HG03039 (cell line): Measurements from ENCODE around the gene COL2A1.
"Not testable (repeated sequence)": the region's sequence is repeated elsewhere in the genome, so short reads cannot be mapped to it uniquely, and the experiment has no call there.

ENCODE experiments used
- ATAC-seq: cut with Tn5 transposase; IDR thresholded peaks from one replicate; pipeline ENCODE4 v1.9.1; 2021; ENCODE audit warnings: mild to moderate bottlenecking, moderate library complexity; ENCODE audit not compliant: unreplicated experiment

COL2A1 gene

GRCh38 chr12:47978598-47978873 is 25.7 kb downstream of the COL2A1 start:
- no peak for ATAC-seq

DNA sequence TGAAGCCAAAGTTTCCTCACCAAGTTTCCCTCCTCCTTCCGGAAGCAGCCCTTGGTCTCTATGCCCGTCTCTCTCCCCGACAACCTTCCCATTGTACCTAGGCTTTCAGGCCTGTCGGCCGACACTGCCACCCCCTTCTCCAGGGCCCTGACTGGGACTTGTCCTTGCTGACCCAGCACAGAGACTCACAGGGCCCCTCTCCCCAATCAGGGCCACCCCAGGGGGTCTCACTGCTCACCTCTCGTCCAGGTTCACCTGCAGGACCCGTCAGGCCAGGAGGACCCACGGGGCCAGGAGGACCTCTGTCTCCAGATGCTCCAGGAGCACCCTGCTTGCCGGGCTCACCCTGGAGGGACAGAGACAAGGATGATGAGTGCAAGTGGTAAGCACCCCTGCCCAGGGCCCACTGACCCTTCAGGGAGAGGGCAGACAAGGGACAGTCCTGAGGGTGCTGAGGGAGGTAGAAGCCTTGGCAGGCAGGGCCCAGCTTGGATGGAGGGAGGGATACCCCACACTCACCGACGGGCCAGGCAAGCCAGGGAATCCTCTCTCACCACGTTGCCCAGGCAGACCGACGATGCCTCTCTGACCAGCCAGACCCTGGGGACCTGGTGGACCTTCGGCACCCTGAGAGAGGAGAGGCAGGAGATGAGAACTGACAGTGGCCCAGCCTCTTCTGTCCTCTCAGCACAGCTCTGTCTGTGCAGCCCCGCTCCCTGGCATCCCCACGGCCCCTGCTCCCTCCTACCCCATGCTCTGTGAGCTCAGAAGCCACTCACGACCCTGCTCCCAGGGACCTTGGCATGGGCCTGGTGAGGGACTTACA is 26.3 kb downstream of the COL2A1 start:
- ATAC-seq = no peak

- ATAC-seq = no peak
Measured at GRCh38 chr12:47977046-47977771, 27.1 kb downstream of the COL2A1 start.

- ATAC-seq = no peak
Measured at GRCh38 chr12:47975816-47976215, 28.5 kb downstream of the COL2A1 start.

GRCh38 chr12:47975036-47975620 is 29.1 kb downstream of the COL2A1 start:
- ATAC-seq = no peak

- ATAC-seq = no peak
Measured at GRCh38 chr12:47973870-47974269, 30.4 kb downstream of the COL2A1 start.

DNA sequence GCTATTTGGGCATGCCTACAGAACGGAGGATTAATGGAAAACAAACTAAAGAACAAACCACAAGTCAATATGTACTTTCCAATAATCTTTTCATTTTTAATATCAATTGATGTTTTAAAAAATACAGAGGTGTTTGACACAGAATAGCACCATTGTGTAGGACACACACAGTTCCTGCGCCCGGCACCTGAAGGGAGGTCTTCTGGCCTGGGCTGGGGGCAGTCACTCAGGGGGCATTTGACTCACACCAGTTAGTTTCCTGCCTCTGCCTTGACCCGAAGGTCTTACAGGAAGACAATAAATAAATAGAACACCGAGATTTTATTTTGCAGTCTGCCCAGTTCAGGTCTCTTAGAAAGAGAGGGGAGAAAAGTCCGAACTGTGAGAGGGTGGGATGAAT is 31.4 kb downstream of the COL2A1 start:
- ATAC-seq = no peak

- ATAC-seq = no peak
Measured at GRCh38 chr12:47970843-47971242, 33.4 kb downstream of the COL2A1 start.

GRCh38 chr12:47969845-47970244 is 34.4 kb downstream of the COL2A1 start:
- ATAC-seq = no peak

GRCh38 chr12:47967461-47968321 is 36.6 kb downstream of the COL2A1 start:
- ATAC-seq = no peak

- ATAC-seq = no peak
Measured at GRCh38 chr12:47965581-47965980, 38.7 kb downstream of the COL2A1 start.

- no peak for ATAC-seq
Measured at GRCh38 chr12:47964106-47964728, 40.1 kb downstream of the COL2A1 start.

DNA sequence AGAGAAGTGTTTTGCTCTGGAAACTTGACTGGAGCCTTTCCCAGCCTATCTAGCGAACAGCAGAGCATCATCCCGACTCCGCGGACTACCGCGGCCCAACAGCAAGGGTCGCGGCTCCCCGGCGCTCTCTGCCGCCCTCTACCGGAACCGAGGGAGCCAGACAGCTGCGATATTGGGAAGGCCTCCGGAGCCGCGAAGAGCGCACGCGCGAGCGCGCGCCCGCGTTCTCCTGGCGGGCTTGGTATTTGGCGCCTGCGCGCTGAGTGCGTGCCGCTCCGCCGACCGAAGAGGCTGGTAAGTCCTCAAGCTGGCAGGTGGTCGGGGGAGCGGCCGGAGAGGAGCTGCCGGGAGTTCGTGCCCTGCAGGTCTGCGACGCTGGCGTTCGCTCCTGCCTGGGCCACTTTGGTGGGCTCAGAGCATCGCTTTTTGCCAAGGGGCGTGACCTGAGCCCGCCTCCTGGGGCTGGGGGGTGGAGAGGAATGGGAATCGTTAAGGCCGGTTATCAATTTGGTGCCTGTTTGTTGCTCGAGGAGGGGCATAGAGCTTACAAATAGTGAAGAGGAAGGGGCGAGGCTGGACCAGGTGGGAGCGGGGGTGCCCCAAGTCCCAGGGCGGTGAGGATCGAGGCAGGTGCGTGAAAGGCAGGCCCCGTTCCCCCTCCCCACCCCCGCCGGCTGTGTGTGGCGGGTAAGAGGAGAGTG is 40.8 kb downstream of the COL2A1 start, which contains the start of gene TMEM106C:
TMEM106C (plus strand) TSS at position 257 of the 701 bp plus-strand sequence. CDS start 641 bp downstream, outside the sequence.
- peak; percentile 83 for ATAC-seq

DNA sequence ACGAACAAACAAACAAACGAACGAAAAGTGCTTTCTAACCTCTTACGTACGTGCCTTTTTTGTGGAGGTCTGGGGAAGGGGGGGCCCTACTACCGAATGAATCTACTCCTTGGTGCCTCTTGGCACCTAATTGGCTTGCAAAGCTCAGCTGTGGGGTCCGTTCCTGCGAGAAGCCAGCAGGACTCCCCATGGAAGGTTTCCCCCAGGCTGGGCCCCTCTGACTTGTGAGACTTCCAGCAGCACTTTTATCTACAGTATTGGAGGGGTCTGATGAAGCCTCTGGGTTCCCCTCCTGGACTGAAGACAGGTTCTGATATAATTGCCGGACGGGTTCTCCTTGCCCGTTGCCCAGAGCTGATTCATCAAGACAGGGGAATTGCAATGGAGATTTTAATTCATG is 42.1 kb downstream of the COL2A1 start:
- no peak for ATAC-seq

GRCh38 chr12:47957671-47958070 is 46.6 kb downstream of the COL2A1 start:
- ATAC-seq = not testable (repeated sequence)

DNA sequence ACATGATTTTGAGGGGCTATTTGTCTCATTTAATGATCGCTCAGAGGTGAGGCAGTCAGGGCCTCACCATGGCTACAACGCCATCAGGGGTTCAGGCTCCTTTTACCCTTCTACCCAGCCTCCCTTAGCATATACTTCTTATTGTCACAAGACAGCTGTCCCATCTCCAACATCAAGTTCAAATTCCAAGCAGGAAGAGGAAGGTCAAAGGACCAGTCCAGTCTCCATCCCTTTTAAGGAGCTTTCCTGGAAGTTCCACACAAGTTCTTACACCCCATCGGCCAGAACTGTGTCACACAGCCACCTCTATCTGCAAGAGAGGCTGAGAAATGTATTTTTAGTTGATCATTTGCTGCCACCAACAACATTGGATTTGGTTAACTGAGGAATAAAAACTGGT is 49.2 kb downstream of the COL2A1 start:
- ATAC-seq = no peak

DNA sequence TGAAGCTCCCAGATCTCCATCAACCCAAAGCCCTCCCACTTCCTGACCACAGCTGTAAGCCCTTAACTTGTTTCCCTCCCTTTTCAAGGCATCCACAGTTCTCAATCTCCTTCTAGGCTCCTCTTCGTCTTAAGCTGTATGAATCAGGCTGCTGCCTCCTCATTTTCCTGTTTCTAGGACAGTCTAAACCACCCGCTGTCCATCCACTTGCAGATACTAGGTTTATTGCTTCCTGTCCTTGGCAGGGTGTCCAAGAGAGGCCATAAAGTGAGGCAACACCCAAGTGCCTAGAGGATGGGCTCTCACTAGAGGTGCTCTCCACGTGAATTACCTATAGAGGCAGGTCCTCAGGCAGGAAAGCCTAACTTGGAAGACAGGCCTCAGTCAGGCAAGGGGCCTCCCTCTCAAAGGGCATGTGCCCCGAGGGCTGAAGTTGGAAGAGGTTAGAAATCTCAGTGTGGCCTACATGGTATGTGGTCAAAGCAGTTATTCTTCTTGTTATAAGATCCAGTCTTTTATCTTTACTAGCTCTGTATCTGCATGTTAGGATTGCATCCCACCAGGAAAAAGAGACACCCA is 49.7 kb downstream of the COL2A1 start:
- no peak for ATAC-seq

DNA sequence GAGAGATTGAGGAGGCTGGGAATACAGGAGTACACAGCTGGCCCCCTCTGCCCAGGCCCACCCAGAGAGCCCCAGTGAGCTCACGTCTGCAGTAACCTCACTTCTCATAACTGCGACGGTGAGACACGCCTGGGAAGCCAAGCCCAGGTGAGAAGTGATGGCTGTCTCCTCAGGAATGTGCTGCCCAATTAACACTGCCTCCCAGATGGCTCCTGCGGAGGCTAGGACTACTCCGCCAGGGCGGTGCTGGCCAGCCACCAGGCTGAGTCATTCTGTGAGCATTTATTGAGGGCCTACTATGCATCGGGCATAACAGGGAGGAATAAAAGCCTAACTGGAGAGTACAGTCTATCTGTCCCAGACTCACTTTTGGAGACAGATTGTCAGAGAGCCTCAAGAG is 50.2 kb downstream of the COL2A1 start:
- no peak for ATAC-seq

DNA sequence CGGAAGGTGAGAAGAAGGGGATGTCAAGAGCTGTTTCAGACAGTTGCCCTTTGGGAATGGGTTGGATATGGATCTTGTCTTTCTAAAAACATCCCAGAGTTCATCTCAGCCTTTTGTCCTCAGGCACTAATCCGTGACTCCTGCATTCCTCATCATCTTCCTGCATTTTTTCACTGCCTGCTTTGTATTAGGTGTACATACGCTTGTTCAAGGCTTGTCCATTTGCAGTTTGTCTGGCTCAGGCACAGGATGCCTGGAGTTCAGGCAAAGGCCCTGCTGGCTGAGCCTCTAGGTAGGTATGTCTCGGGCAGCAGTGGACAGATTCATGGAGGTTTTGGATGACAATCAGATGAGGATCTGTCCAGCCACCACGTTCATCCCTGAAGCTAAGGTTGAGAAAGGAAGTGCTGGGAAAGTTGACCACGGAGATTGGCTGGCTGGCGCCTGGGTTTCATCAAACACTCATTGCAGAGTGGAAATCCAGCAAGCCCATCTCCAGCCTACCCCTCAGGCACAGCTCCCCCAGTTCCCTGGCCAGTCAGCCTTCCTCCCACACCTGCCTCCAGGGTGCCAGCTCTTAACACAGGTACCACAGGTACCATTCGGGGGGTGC is 53.3 kb downstream of the COL2A1 start:
- no peak for ATAC-seq
